Thyroid gland (tissue), 4 donors: ENCODE measurements around the gene OXSR1. TPM values are rescaled to one million over a fixed set of nuclear protein-coding genes. Genes with fewer than 3 reads are reported as not detected.

ENCODE experiments used
- DNase-seq, 2 donors: peaks; one replicate each; pipeline ENCODE4 v3.0.0-alpha.2; 2019
- H3K27ac ChIP-seq, 3 donors: fragments of 200-600 bp; sonication (generic); 1 replicate in 2 of 3; 2 replicates in 1 of 3; pipeline ENCODE4 v1.5.1; 2016 to 2019; ENCODE audit warnings: mild to moderate bottlenecking in 1 of 3, moderate library complexity in 1 of 3
- H3K27me3 ChIP-seq: fragments of 200-600 bp; sonication (generic); one replicate; pipeline ENCODE4 v1.5.1; 2019
- H3K36me3 ChIP-seq, 2 donors: fragments of 200-600 bp; sonication (generic); one replicate each; pipeline ENCODE4 v1.5.1; 2016 to 2019
- H3K4me1 ChIP-seq, 2 donors: fragments of 200-600 bp; sonication (generic); one replicate each; pipeline ENCODE4 v1.5.1; 2017 to 2019
- H3K4me3 ChIP-seq, 3 donors: fragments of 200-600 bp; sonication (generic); replicated peaks in 1 of 3; 1 replicate in 2 of 3; 2 replicates in 1 of 3; pipeline ENCODE4 v1.5.1; 2016; ENCODE audit warnings: mild to moderate bottlenecking in 1 of 3
- H3K9me3 ChIP-seq: fragments of 200-600 bp; sonication (generic); one replicate; pipeline ENCODE4 v1.5.1; 2017
- POLR2A ChIP-seq, 2 donors: fragments of 450-650 bp; IDR thresholded peaks; one replicate each; pipeline ENCODE4 v1.6.1; 2017; ENCODE audit warnings: antibody characterized with exemption in 2 of 2, mild to moderate bottlenecking in 2 of 2, moderate library complexity in 1 of 2
- WGBS, 2 donors: methylation state at CpG; one replicate each; pipeline ENCODE4 v1.1.5; 2017; 5-methylcytosine and 5-hydroxymethylcytosine counted together
- intact Hi-C: fragments of 100-400 bp; cut with DNase I; formaldehyde crosslinking; loops from one replicate; pipeline ENCODE4 v1.15.1; 2023
- total RNA-seq, 4 donors: library from RNA; depleted of rRNA; stranded (reverse); fragments of >200 nt; gene quantifications; one replicate each; pipeline ENCODE4 v1.2.3, GENCODE V29; 2016
- TF ChIP-seq, protein P1 (sequence below), 6 experiments: fragments of 200-600 bp in 3 of 6; fragments of 450-650 bp in 3 of 6; sonication (generic) in 3 of 6; IDR thresholded peaks; one replicate each; pipeline ENCODE4 v1.5.1; 2016 to 2019; ENCODE audit warnings: antibody characterized with exemption in 6 of 6, mild to moderate bottlenecking in 2 of 6, inconsistent platforms in 1 of 6, moderate library complexity in 1 of 6

Gene OXSR1
- total RNA-seq, 4 donors from 2014 or later, result 32.0 to 40.5 (median 37.9) TPM

DNA sequence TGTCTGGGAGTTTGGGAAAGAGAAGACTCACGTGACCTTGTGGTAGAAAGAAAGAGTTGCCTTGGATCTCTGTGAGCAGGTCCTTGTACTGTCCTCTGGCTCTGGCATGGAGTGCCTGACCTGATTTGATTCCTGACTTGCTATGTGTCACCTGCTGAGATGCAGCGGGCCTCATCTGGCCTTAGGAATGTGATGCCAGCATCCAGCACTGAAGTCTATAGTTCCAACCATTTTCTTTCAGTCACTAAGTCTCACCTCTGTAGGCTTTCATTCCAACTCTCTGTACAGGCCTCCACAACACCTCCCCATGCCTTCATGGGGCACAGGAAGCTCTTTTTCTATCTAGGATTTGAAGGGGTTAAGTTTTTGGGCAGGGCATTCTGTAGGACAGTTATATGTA, 12.1 kb upstream of the OXSR1 start:
- intact Hi-C loops, result no loop called here
- no peak overlapping the region for H3K27ac ChIP-seq

DNA sequence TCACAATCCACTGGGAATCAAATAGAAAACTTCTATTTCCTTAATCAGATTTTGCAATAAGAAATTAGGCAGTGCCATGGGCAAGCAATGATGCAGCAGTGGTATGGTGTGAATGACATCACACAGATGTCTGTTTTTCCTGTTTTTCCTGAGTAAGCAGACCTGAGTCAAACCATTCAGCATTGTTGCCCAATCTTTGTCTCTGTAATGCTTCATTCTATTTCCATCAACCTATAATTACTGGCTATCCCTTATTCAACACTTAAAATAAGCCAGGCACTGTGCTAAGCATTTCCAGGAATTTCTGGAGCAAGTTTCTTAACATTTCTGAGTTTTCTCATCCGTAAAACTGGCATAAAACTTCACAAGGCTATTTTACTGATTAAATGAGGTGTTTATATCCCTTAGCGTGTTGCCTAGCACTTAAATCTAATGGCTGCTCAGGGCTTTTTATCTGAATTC, 11.3 kb upstream of the OXSR1 start:
- no peak overlapping the region for H3K4me3 ChIP-seq
- no peak for DNase-seq
- TF ChIP-seq POLR2A (IDR thresholded peaks at IDR 0.05), result no peak
- TF ChIP-seq, protein P1, sequence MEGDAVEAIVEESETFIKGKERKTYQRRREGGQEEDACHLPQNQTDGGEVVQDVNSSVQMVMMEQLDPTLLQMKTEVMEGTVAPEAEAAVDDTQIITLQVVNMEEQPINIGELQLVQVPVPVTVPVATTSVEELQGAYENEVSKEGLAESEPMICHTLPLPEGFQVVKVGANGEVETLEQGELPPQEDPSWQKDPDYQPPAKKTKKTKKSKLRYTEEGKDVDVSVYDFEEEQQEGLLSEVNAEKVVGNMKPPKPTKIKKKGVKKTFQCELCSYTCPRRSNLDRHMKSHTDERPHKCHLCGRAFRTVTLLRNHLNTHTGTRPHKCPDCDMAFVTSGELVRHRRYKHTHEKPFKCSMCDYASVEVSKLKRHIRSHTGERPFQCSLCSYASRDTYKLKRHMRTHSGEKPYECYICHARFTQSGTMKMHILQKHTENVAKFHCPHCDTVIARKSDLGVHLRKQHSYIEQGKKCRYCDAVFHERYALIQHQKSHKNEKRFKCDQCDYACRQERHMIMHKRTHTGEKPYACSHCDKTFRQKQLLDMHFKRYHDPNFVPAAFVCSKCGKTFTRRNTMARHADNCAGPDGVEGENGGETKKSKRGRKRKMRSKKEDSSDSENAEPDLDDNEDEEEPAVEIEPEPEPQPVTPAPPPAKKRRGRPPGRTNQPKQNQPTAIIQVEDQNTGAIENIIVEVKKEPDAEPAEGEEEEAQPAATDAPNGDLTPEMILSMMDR (IDR thresholded peaks at IDR 0.05), result no peak

More for the DNA sequence above, 12.1 kb upstream of the OXSR1 start:
- DNase-seq, result no peak
- no peaks in the 10 kb centered on the region for H3K9me3 ChIP-seq
- no peaks in the 10 kb centered on the region for H3K27me3 ChIP-seq
- H3K4me1 ChIP-seq, result peaks cover 0 to 10% of the 10 kb centered on the region in 2 donors
- TF ChIP-seq, protein P1 (IDR thresholded peaks at IDR 0.05), result no peak
- TF ChIP-seq POLR2A (IDR thresholded peaks at IDR 0.05), result no peak
- H3K4me3 ChIP-seq, result no peak overlapping the region
- WGBS, 2 donors, result 92 to 98% methylated on average over 2 of the region's 2 CpGs
- H3K36me3 ChIP-seq, result no peaks in the 10 kb centered on the region

DNA sequence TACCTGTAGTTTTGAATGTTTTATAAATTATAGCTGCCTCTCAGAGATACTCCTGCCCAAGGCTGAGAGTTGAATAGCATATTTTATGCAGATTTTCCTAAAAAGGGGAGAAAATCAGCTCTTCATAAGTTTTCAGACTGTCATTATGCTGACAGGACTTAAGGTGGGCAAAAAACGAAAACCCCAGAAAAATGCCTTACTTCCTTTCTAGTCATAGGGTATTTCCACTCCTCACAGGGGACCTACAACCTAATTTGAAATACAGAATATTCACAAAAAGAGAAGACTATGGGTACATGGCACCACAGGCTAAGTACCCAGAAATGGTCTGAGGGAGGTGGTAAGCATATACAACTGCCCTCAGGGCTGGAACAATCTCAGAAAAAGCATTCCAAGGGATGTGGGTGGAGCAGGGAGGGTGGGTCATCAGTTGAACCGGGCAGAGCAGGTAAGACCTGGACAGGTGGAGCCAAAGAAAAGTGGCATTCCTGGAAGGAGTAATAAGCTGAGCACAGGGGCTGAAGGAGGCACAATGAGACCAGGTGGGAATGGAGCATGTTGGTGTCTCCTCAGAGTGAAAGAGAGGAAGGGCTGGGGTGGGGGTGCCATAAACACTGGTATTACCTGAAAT, 10.6 kb upstream of the OXSR1 start:
- Histone ChIP-seq H3K36me3 (no peaks in the 10 kb centered on the region), H3K27me3 (no peaks in the 10 kb centered on the region), H3K27ac (no peak overlapping the region), H3K9me3 (no peaks in the 10 kb centered on the region), H3K4me3 (no peak overlapping the region), H3K4me1 (peaks cover 0 to 10% of the 10 kb centered on the region in 2 donors)
- TF ChIP-seq POLR2A (IDR thresholded peaks at IDR 0.05), result no peak
- TF ChIP-seq, protein P1 (IDR thresholded peaks at IDR 0.05), result no peak
- intact Hi-C loops, result no loop called here
- no peak for DNase-seq
- 59 to 63% methylated on average over 2 of the region's 2 CpGs for WGBS, 2 donors

More for the DNA sequence above, 11.3 kb upstream of the OXSR1 start:
- WGBS, 2 donors, result 76 to 87% methylated on average over 2 of the region's 2 CpGs
- Histone ChIP-seq H3K27me3 (no peaks in the 10 kb centered on the region), H3K4me1 (peaks cover 0 to 10% of the 10 kb centered on the region in 2 donors), H3K36me3 (no peaks in the 10 kb centered on the region), H3K9me3 (no peaks in the 10 kb centered on the region), H3K27ac (no peak overlapping the region)
- intact Hi-C loops, result no loop called here

DNA sequence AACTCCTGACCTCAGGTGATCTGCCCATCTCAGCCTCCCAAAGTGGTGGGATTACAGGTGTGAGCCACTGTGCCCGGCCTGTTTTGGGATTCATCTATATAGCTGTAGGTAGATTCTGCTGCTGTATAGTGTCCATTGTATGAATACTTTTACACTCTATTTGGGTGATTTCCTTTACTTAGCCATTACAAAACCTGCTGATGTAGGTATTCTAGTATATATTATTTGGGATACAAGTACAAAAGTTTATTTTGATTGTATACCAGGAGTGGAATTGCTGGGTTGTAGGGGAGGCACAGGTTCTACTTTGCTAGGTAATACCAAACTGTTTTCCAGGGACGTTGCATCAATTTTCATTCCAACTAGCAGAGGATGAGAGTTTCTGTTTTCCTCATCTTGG, 9.5 kb upstream of the OXSR1 start:
- WGBS, 2 donors, result 92 to 94% methylated on average over 2 of the region's 2 CpGs
- no peak for DNase-seq
- Histone ChIP-seq H3K36me3 (no peaks in the 10 kb centered on the region), H3K27ac (no peak overlapping the region), H3K4me1 (peaks cover 0 to 10% of the 10 kb centered on the region in 2 donors), H3K4me3 (no peak overlapping the region), H3K9me3 (no peaks in the 10 kb centered on the region), H3K27me3 (no peaks in the 10 kb centered on the region)
- TF ChIP-seq, protein P1 (IDR thresholded peaks at IDR 0.05), result no peak
- TF ChIP-seq POLR2A (IDR thresholded peaks at IDR 0.05), result no peak
- intact Hi-C loops, result no loop called here

DNA sequence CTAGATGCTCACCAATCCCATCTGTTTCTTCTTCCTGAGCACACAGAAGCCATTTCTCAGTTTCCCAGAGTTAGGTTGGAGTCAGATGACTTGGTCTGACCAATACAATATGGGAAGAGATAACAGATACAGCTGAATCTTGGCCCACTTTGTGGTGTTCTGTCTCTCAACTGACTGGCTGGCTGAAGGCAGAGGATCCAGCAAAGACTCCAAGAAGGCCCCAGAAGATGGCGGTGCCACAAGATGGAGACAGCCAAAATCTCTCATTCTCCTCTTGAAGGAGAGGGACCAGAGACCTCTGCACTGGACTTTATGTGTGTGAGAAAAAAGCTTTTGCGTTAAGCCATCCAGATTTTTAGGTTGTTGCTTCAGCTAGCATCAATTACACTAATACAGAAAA, 8.2 kb upstream of the OXSR1 start:
- no peak for DNase-seq
- TF ChIP-seq POLR2A (IDR thresholded peaks at IDR 0.05), result no peak
- TF ChIP-seq, protein P1 (IDR thresholded peaks at IDR 0.05), result no peak
- WGBS, 2 donors, result 97% methylated on average over 2 of the region's 2 CpGs

More for the DNA sequence above, 8.2 kb upstream of the OXSR1 start:
- H3K27ac ChIP-seq, result no peak overlapping the region
- intact Hi-C loops, result no loop called here
- no peak overlapping the region for H3K4me3 ChIP-seq
- H3K27me3 ChIP-seq, result no peaks in the 10 kb centered on the region
- no peaks in the 10 kb centered on the region for H3K36me3 ChIP-seq
- peaks cover 0 to 10% of the 10 kb centered on the region in 2 donors for H3K4me1 ChIP-seq
- no peaks in the 10 kb centered on the region for H3K9me3 ChIP-seq
